ENCODE measurements around the gene UNC13A.

UNC13A gene

DNA sequence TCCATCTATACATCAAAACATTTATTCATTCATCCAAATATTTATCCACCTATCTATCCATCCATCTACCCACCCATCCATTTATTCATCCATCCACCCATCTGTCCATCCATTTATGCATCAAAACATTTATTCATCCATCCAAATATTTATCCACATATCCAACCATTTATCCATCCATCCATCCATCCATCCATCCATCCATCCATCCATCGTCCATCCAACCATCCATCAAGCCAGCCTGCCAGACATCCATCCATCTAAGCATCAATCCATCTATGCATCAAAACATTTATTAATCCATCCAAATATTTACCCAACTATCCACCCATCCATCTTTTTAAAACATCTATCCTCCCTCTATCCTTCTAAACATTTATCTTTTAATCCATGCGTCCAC lies 62.2 kb downstream of the UNC13A start:
- no peak for DNase-seq (ENCODE audit: low read depth)

DNA sequence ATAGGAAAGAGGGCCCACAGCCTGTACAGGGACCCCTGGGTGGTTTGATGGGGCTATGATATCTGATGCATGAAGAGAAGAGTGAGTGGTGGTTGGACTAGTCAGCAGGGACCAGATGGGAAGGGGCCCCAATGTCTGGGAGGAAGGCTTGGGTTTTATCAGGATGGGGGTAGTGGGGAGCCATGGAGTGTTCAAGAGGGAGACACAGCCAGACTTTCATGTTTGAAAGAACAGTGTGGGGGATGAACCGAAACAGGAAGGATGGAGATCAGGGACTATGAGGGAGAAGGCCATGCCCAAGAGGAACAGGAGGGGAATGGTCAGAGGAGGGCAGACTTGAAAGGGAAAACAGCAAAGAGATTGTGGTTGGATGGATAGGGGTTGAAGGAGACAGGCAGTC lies 63.1 kb downstream of the UNC13A start:
- DNase-seq (ENCODE audit: low read depth): no peak

DNA sequence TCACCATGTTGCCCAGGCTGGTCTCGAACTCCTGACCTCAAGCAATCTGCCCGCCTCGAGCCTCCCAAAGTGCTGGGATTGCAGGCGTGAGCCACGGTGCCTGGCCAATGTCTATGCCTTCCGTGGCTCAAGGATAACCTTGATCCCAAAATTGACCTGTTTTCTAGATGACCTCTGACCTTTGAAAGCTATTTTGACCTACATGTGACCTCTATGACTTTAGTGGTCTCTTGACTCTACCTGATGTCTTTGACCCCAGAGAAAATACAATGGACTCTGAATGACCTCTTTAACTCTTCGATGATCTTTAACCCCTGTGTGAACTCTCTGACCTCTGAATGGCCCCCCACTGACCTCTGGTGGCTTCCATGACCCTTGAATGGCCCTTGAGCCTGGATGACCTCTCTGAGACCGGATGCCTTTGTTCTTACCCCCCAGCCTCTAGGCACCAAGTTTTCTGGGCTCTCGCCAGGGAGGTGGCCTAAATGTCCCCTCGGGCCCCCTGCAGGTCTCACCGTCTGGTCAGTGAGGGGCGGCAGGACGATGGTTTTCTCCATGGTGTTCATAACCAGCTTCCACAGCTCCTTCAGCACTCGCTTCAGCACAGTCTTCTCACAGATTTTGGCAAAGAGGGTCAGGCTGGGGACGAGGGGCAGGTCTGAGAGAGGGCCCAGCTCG lies 63.7 kb downstream of the UNC13A start:
- DNase-seq (ENCODE audit: low read depth): no peak

DNA sequence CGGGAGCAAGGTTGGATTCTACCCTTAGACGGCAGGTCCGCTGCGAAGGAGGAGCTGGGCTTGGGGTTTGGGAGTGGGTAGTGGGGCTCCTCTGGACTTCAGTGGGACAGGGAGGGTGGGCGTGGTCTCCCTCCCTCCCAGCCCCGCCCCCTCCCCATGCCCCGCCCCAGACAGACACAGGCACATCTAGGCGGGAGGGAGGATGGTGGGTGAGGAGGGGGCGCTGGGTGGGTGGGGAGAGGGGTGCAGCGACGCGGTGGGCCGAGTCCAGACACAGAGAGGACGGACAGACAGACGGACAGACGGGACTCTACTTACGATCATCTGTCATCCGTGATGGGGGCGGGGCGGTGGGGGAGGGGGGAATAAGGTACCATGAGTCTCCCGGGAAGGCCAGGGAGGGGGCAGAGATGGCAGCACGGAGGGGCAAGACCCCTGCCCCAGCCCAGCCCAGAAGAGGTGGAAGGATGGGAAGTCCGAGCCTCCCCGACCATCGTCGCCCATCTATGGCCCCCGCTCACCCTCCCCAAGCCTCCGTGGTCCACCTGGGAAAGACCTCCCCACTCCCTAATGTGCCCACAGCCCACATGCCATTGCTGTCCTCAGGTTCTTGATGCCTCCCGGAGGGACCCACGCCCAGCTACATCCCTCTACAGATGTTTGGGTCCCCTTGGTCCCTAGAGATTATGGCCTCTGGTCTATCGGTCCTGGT lies 64.8 kb downstream of the UNC13A start:
- DNase-seq (ENCODE audit: low read depth): no peak

DNA sequence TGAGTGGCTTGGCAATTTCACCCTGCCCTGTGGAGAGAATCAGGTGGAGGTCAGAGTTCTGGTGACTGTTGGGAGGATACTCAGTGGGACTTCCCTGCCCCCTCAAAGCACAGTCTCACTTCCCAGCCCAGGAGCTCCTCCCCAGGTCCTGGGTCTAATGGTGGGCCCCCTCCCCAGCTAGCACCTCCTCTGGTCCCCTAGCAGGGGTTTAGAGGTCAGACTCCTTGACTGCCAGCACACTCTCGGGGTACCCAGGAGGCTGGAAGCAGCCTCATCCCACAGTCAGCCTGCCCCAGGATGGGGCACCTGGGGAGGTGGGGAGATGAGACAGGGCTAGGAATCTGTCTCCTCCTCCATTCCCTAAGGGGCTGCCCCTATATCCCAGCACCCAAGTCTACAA lies 67.5 kb downstream of the UNC13A start:
- no peak for DNase-seq (ENCODE audit: low read depth)

DNA sequence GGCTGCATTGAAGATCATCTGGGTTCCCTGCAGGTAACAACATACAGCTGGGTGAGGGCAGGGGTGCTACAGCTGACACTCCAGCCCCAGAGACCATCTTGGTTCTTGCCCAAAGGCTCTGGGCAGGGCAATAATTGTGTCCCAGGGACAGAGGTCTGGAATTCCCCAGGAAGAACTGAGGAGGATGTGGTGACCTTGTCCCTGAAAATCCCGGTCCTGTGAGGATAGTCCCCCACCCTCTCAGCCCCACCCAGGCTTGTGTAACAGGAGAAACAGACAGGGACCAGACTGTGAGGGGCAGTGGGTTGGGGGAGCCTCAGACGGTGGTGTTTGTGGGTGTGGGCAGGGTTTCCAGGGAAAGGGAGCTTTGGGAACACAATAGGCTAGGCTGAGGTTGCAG lies 69.2 kb downstream of the UNC13A start:
- DNase-seq (ENCODE audit: low read depth): no peak

DNA sequence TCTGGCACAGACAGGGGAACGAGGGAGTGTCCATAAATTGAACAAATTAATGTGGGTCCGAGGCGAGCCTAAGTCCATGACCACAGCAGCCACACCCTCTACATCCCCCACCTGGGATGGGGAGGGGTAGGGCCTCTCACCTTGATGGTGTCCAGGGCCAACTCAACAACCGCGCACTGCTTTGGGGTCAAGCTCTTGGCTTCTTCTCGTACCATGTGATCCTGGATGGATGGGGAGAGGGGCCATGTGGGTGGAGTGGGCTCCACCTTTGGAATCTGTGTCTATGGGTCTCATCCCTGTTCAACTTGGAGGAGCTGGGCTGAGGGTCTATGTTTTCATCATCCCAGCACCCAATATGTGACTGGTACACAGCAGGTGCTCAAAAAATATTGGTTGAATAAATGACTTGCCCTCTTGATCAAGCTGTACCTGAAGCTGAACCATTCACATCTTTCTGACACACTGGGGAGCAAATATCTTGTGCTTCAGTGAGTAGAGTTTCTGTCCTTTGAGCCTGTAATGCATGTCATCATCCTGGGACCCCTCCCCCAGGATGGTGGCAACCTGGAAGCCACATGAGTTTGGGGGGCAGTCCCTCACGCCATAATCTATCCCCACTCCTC lies 69.8 kb downstream of the UNC13A start:
- no peak for DNase-seq (ENCODE audit: low read depth)

DNA sequence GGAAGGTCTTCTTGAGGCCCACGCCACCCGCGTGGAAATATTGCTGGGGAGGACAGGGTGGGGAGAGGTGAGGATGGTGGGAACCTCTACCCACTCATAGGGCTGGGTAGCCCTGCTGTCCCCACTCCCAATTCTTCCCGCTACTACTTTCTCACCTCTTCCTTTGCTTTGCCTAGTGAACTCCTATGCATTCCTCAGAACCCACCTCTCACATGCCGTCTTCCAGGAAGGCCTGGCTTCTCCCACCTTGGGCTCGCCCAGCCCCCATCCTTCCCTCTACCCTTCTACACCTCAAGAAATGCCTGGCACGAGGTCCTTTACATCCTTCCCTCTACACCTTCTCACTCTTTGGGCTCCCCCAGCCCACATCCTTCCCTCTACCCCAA lies 70.4 kb downstream of the UNC13A start:
- DNase-seq (ENCODE audit: low read depth): no peak

DNA sequence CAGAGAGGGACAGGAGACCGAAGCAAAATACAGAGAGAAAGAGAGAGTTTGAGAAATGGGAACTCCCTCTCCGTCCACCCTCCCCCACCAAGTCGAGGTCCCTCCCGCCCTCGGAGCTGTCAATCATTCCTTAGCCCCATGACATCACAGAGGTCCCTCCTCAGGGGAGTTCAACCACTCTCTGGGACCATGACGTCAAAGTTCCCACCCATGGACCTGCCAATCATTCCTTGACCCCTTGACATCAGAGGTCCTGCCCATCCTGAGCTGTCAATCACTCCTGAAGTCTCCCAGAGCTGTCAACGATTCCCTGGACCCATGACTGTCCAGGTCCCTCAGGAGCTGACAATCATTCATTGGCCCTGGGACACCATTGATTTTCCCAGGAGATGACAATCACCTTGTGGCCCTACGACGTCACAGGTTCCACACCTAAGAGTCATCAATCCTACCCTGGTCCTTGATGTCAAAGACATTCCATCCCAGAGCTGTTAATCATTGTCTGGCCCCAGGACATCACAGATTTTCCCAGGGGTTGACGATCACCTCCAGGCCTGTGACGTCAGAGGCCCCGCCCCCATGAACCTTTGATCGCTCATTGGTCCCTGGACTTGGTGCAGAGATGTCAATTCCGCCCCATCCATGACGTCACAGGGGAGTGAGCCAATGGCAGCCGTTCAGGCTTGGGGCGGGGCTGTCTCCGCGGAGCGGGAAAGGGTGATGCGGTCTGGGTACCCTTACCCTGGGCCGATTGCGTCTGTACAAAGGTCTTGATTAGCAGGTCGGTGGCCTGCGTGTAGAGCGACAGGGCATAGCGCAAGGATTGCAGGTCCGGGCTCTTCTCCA lies 71.0 kb downstream of the UNC13A start:
- no peak for DNase-seq (ENCODE audit: low read depth)

DNA sequence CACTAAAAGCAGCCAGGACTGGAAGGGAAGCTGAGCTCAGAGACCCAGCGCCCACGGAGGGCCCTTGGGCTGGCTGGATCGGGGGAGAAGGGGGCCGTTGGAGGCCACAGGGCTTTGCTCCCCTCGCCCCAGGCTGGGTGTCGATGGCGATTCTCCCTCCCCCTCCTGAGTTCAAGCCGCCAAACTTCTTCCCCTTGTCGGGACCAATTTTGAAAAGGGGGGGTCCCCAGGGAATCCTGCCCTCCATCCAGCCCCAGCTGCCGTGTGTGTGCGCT lies 71.5 kb downstream of the UNC13A start:
- DNase-seq (ENCODE audit: low read depth): no peak

DNA sequence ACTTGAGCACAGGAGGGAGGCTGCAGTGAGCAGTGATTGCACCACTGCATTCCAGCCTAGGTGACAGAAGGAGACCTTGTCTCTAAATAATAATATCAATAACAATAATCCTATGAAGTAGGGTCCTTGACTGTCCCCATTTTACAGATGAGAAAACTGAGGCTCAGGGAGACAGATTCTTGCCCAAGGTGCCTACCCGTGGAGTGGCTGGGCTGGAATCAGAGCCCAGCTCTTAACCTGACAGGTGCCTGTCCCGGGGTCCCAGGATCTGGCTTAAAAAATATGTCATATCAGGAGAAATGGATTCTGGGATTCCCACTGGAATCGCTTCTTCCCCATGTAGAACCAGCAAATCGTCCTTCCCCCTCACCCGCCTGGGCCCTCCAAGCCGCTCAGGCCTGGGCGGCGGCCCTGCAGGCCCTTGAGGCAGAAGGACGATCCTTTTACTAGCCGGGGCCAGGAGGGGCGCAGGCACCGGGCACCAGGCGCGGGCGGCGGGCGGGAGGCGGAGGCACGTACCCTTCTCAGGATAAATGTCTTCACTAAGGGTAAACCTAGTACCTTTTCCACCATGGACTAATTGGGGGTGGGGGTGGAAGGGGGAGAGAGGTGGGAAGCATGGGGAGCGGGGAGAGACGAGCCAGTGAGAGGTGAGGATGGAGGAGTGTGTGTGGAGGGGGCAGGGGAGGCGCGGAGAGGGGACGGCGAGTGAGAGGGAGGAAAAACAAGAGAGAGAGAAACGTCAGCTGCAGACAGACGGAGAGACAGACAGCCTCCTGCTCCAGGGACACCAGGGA lies 72.1 kb downstream of the UNC13A start:
- no peak for DNase-seq (ENCODE audit: low read depth)

DNA sequence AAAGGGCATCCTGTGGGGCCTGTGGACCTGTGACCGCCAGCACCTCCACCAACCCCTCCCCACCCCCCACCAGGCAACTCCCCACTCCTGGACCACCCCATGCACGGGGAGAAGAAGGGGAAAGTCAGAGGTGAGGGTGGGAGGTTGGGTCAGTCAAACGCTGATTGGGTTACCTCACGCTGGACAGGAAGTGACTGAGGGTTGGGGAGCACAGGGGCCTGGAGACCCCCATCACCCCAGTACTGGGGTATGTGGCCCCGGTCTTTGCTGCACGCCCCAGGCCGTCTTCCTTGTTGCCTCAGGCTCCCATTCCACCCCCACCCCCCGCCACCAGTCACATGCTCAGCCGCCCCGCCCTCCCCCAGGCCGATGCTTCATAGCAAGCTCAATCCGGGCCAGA lies 73.7 kb downstream of the UNC13A start:
- no peak for DNase-seq (ENCODE audit: low read depth)

DNA sequence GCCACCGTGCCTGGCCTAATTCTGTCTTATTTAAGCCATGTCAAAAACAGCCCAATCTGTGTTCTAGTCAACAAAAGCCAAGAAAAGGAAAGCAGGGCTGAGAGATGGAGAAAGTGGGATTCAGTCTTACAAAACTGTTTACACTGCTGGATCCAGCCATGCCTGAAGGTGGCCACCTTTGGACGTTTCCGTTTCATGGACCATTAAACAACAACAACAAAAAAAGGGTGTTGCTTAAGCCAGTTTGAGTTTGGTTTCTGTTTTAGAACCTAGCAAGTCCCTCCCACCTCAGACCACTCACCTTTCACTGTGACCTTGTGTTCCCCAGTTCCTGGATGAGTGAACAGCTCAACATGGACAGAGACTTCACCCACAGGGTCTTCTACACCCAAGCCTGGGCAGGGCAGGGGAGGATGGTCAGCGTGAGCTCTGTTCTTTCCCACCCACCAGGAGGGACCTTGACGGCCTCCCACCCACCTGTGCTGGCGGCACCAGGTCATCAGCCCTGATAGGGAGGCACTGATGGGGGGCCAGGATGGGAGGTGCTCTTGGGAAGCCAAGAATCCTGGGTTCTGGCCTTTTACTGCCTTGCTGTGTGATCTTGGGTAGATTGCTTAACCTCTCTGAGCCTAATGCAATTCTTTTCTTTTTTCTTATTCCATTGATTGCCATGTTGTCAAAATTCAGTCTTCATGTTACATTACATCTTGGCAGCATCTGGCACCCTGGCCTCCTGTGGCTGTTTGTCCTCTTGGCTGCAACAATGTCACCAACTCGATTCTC lies 76.5 kb downstream of the UNC13A start:
- no peak for DNase-seq (ENCODE audit: low read depth)

DNA sequence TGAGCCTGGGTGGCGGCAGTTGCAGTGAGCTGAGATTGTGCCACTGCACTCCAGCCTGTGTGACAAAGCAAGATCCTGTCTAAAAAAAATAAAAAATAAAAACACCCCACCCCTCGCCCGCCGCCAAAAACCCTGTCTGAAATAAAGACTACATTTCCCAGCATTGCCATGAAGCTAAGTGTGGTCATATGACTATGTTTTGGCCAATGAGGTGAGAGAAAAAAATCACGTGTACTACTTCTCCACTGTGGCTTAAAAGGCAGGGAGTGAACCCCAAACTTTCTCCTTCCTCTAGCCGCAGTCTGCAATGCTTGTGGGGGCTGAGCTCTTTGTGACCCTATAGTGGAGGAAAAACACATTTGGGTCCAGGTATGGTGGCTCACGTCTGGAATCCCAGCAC lies 77.8 kb downstream of the UNC13A start:
- DNase-seq (ENCODE audit: low read depth): peak; percentile 3

DNA sequence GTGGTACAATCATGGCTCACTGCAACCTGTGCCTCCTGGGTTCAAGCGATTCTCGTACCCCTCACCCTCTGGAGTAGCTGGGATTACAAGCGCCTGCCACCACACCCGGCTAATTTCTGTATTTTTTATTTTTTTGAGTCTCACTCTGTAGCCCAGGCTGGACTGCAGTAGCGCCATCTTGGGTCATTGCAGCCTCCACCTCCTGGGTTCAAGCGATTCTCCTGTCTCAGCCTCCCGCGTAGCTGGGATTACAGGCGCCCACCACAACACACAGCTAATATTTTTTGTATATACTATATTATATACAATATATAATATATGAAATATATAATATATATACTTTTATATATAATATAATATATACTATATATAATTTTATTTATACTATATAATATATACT lies 80.2 kb downstream of the UNC13A start:
- no peak for DNase-seq (ENCODE audit: low read depth)

DNA sequence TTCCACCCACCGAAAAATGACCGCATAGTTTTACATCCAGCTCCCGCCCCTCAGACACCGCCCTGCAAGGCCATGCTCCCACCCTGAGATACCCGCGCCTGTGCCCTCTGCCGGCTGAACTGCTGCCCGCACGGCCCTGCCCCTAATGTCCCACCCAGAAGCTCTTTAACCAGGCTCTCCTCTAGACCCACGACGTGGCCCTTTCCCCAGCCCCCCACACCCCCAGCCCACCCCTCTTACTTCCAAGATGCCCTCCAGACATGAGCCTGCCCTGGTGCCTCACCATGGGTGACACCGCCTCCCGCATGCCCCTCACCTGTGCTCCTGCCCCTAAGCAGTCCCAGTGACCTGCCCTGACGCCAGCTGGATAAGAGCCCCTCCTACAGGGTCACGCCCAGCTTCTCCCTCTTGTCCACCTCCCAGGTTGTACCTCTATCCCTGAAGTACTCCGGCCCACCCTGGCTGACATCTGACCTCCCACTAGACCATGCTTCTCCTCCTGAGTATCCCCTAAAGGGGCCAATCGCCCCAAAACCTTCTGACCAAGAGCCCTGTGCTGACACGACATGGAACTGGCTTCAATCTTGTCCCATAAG lies 81.5 kb downstream of the UNC13A start:
- no peak for DNase-seq (ENCODE audit: low read depth)

DNA sequence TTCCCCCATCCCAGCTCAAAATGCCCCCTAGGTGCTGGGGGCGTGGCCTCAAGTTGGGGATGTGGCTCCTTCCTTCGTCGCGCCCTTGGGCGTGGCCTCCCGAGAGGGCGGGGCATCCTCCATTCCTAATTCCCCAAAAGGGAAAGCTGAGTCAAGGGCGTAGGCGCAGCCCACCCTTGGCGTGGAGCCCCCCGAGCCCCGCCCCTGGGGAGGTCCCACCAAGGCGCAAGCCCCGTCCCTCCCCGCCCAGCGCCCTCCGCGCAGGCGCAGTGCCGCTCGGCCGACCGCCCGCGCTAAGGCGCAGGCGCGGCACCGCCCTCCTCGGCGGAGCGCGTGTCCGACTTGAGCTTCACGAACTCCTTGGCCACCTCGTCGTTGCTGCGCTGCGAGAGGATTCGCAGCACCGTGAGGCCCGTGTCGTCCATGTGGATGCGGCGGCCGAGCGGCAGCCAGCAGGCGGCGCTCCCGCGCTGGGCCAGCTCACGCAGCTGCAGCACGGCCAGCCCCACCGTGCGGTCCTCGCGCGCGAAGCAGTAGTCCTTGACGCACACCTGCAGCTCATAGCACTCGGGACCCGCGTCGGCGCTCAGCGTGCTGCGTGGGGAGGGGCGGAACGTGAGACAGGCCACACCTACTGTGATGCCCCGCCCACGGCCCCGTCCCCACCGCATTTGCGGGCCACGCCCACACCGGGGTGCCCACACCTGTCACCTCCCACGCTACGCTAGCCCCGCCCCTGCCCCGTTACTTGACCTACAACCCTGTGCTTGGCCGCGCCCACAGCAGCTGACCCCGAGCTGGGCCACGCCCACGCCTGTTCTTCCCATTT lies 82.2 kb downstream of the UNC13A start:
- DNase-seq (ENCODE audit: low read depth): peak; percentile 9

DNA sequence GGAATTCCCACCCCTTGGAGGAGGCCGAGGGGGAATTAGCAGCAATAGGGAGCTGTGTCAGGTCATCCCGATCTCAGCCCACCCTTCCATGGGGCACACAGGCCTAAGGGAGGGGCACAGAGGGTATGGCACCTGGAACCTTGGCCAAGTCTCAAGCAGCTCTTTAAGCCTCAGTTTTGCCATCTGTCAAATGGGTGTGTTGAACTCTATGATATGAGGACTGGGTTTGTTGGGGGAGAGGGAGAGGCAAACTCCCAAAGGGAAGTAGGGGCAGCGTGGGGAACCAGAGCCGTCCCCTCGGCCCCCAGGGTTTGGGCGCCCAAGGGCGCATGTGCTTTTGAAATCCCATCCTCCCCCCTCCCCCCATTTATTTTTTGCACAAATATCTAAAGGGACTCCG lies 83.0 kb downstream of the UNC13A start:
- no peak for DNase-seq (ENCODE audit: low read depth)

DNA sequence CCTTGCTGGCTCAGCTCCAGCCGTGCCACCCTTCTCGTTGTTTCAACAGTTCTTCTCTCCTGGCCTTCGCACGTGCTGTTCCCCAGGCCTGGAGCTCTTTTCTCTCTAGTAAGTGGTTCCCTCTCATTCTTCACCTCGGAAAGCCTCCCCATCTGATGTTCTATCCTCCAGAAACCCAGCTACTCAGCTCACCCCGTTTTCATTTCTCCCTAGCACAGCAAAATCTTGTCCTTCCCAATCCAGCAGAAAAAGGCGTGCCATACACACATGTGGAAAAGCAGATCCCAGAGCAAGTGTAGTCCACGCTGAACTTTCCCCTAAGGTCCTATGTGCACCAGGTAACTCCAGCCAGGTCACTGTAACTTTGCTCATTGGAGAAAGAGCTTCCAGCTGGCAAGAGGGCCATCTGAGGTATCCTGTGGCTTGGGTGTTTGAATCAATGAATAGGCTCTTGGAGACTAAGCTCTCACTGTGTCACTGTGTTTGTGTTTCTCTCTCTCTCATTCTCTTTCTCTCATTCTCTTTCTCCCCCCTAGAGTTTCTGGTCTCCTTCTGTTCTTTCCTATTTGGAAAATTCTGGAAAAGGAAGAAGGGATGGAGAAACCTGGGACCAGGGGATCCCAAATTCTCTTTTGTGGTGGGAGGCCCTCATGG lies 83.7 kb downstream of the UNC13A start:
- DNase-seq (ENCODE audit: low read depth): no peak
